Activated CD8-positive, alpha-beta memory T cell treated with anti-CD3 and anti-CD28 coated beads, Interleukin-2, amount 50 U/mL, for 1 hour (primary cell): ENCODE measurements around the gene ARSG.
"Not testable (repeated sequence)": the region's sequence is repeated elsewhere in the genome, so short reads cannot be mapped to it uniquely, and the experiment has no call there.

ENCODE experiments used
- DNase-seq: peaks from one replicate; pipeline ENCODE4 v3.0.0-alpha.2; 2020; ENCODE audit errors: extremely low read depth

The ARSG gene

DNA sequence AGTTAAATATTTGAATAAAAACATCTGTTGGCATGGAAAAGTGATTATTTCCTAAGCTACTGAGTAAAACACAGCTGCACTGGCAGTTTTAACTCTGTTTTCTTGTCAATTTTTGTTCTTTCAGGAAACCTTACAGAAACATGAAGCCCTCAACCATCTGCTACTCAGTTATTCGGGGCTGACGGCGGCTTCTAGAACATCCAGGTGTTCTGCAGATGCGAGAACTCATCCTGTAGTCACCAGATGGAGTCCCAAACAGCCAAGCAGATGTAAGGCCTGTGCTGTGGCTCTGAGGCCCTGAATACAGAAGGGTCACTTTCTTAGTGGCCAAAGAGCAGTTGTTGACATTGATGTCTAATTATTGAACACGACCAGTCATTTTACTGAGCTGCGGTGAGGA lies 15.5 kb downstream of the ARSG start:
- DNase-seq = no peak

DNA sequence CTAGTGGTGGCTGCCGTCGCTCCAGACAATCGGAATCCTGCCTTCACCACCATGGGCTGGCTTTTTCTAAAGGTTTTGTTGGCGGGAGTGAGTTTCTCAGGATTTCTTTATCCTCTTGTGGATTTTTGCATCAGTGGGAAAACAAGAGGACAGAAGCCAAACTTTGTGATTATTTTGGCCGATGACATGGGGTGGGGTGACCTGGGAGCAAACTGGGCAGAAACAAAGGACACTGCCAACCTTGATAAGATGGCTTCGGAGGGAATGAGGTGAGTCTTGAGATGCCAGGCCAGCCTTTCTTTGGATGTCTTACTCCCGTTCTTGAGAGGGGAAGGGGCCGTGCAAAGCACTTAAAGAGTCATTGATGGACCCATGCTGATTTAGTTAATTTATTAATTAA lies 16.1 kb downstream of the ARSG start:
- DNase-seq = no peak

DNA sequence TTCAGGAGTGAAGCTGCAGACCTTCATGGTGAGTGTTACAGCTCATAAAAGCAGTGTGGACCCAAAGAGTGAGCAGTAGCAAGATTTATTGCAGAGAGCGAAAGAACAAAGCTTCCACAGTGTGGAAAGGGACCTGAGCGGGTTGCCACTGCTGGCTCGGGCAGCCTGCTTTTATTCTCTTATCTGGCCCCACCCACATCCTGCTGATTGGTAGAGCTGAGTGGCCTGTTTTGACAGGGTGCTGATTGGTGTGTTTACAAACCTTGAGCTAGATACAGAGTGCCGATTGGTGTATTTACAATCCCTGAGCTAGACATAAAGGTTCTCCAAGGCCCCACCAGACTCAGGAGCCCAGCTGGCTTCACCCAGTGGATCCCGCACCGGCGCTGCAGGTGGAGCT lies 17.2 kb downstream of the ARSG start:
- not testable (repeated sequence) for DNase-seq

DNA sequence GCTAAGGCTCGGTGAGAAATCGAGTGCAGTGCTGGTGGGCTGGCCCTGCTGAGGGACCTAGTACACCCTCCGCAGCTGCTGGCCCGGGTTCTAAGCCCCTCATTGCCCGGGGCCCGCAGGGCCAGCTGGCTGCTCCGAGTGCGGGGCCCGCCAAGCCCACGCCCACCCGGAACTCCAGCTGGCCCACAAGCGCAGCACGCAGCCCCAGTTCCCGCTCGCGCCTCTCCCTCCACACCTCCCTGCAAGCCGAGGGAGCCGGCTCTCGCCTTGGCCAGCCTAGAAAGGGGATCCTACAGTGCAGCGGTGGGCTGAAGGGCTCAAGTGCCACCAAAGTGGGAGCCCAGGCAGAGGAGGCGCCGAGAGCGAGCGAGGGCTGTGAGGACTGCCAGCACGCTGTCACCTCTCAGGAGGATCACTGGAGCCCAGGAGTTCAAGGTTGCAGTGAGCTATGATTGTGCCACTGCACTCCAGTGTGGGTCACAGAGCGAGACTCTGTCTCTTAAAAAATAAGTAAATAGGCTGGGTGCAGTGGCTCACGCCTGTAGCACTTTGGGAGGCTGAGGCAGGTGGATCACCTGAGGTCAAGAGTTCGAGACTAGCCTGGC lies 17.9 kb downstream of the ARSG start:
- DNase-seq = not testable (repeated sequence)

DNA sequence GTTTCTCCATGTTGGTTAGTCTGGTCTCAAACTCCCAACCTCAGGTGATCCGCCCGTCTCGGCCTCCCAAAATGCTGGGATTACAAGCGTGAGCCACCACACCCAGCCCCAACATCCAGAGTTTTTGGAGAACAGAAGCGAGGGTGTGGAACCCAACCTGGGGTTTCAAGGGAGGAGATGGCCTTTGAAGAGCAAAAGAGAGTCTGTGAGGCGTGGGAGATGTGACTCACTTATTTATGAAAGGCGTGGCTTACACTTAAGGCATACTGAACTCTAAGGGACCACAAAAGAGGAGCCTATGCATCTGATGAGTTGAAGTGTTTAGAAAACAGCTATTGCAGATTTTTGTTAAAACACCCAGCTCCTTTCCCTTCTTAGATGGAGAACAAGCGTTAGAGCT lies 18.9 kb downstream of the ARSG start:
- no peak for DNase-seq

DNA sequence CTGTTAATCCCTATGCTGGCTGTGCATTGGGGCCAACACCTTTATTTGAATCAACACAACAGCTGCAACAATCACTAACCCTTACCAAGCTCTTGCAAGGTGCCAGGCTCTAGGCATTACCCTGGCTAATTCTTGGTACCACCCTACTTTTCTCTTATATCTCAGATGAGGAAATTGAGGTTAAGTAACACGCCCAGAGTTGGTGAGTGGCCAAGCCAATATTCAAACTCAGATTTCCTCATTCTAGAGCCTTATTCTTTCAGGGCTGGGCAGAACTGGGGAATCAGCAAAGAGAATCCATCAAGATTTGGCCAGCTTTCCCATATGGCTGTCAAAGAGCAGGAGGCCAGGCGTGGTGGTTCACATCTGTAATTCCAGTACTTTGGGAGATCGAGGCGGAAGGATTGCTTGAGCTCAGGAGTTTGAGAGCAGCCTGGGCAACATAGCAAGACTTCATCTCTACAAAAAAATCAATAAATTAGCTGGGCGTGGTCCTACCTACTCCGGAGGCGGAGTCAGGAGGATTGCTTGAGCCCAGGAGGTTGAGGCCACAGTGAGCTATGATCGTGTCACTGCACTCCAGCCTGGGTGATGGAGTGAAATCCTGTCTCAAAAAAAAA lies 23.7 kb downstream of the ARSG start:
- DNase-seq = no peak

DNA sequence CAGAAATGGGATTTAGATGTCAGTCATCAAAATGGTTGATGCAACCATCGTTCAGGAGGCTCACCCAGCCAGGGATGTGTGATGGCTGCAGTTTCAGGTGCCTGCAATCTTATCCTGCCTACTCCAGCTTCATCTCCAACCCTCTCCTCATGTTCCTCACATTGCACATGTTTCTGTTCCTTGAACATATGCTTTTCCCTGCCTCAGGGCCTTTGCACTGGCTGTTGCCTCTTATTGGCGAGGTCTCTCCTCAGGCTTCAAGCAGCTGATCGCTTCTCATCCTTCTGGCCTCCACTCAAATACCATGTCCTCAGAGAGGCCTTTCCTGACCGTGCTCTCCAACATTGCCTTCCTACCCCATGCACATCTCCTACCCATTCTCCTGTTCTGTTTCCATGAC lies 24.6 kb downstream of the ARSG start:
- no peak for DNase-seq

DNA sequence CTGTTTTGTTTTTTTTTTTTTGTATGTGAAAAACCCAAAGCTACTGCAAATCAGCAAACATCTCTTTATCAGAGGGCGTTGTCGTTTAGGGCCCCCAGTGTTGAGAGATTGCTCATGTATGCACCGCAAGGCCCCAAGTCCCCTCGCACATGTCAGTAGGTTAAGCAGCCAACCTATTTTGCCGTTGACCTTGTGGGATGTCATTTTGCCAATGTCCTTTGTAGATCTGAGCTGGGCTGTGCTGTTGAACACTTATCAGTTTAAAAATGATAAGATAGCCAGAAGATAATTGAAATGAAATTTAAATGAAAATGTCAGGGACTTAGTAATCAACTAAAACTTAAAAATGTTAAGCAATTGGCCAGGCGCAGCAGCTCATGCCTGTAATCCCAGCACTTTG lies 26.2 kb downstream of the ARSG start:
- no peak for DNase-seq

DNA sequence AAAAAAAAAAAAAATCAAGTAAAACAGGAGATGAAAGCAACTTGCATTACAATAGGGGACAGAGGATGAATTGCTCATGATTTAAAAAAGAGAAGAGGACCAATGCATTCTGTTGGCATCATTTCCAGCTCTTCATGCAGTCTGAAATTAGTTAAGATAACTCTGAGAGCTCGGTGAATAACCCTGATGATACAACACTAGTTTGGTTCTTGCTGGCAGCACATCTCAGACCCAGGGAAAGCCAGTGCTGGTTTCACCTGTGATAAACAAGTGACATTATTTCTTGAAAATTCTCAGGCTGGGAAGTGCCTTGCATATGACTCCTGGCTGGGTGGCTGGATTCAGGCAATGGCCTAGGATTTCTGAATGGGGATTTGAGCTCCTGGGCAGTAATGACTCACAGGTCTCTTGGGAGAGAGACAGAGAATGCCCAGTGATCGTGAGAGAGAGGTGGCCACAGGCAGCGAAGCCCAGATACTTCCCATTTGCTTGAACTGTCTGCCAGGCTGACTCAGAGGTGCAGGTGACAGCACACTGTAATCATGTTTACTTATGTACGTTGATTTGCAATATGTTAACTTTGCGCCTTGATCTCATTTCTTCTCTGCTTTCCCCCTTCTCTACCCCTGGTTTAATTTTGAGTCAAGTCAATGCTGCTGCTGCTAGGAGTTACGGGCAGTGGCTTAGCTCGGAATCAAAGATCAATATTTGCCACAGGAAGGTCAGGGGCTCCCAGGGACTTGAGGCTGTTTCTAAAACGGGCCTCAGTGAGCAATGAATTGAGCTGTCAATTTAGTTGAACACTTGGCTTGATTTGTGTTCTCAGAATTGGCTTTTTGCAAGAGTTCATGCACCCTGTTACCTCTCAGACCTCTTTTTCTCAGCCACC lies 27.1 kb downstream of the ARSG start:
- no peak for DNase-seq

DNA sequence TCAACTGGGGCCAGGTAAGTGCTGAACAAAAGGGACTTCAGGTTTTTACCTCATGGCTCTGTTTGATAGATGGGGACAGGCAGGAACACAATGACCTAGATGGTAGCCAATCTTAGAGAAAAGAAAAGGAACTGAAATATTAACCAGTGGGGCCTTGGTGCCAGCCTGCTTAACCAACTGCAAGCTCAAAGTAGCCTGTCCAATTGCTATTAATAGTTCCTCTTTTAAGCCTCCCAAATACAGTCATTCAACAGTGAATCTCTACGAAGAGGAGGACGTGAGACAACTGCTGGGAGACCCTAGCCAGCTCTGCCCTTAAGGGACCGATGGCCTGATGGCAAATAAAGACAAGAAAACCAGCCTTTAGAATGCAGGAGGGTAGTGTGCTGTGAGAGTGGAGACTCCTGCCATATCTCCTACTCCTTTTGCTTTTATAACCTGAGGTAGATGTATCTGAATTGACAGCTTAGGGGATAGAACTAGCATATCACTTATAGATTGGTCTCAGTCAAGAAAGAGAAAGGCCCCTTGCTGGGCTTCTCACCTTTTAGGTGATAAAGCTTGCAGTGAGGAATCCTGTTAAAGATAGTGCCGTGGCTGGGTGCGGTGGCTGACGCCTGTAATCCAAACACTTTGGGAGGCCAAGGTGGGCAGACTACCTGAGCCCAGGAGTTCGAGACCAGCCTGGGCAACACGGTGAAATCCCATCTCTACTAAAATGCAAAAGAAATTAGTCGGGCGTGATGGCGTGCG lies 28.3 kb downstream of the ARSG start:
- no peak for DNase-seq

DNA sequence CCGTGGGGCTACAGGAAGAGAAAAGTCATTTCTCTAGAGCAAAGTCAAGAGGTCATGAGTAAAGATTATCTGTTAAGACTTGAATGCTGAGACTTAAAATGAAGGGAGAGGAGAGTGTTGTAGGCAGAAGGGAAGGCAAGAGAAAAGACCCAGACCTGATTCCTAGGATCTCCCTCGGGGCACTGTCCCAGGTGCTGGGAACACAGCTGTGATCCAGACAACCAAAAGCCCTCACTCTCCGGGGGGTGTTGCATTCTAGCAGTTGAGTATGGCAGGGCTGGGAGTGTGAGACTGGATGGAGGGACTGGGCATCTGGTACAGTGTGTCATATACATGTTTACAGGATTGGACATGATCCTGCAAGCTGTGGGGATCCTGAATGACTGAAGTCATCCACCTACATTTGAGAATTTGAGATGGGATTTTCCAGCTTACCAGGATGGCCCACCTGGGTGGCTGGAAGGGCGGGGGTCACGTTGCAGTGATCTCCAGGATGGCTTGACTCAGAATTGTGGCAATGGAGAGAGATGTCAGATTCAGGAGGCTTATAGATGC lies 29.1 kb downstream of the ARSG start:
- no peak for DNase-seq

DNA sequence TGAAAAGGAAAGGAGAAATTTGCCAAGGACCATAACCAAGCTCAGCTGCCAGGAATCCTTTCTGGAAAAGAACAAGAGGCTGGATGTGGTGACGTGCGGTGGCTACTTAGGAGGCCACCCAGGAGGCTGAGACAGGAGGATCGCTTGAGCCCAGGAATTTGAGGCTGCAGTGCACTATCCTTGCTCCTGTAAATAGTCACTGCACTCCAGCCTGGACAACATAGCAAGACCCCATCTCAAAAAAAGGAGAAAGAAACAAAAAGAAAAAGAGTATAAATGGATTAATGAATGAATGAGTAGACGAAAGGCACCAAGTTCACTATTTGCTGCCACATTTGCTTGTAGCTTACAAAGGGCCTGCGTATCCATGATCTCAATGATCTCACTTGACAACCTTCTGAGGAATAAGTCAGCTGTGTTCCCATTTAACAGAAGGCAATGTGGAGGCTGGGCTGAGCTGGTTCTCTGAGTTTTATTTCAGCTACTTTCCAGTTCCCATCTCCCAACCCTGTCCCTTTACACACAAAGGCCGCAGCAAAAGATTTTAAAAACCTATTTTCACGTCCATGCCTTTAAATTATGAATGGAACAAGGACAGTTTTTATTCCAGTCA lies 29.8 kb downstream of the ARSG start:
- DNase-seq = no peak

DNA sequence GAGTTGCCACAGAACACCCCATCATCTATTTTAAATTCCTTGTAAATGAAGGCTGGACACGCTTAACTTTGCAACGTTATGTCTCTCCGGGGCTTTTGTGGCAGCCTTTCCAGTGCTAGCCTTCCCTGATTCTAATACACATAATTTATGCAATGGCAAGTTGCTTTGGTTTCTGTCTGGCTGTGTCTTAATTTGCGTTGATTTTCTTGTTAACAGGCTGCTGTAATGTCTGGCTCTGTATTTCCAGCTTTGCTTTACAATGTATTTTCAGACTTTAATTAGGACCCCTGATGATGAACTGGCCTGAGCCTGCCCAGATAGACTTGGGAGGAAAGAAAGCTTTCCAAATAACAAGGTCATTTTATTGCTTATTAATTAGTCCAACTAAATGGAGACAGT lies 30.3 kb downstream of the ARSG start:
- no peak for DNase-seq

DNA sequence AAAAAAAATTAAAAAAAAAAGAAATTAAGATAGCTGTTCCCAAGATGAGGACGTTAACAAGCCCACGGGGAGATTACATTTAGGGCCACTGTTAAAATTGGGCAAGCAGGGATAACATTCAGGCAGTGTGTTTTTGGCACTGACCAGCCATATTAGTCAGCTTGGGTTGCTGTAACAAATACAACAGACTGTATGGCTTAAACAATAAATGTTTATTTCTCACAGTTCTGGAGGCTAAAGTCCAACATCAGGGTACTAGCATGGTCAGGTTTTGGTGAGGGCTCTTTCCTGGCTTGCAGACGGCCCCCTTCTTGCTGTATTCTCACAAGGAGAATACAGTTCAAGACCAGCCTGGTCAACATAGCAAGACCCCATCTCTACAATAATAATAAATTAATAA lies 31.3 kb downstream of the ARSG start:
- DNase-seq = no peak

DNA sequence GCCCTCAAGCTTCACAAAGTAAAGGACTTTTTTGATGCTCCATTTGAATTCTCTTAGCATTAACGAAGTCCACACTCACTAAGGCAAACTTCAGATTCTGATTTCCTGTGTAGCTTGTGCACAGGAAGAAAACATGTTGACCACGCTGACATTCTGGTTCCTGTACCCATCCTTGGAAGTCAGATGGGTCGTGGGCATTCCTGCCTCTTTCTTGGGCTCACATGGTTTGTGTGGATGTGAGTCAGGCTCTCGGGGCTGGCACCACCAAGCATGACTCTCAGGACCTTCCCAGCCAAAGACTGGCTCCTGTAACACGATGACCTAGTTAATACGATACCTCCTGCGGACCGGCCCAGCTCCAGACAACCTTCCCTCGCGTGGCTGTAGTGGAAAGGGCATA lies 32.8 kb downstream of the ARSG start:
- DNase-seq = no peak

DNA sequence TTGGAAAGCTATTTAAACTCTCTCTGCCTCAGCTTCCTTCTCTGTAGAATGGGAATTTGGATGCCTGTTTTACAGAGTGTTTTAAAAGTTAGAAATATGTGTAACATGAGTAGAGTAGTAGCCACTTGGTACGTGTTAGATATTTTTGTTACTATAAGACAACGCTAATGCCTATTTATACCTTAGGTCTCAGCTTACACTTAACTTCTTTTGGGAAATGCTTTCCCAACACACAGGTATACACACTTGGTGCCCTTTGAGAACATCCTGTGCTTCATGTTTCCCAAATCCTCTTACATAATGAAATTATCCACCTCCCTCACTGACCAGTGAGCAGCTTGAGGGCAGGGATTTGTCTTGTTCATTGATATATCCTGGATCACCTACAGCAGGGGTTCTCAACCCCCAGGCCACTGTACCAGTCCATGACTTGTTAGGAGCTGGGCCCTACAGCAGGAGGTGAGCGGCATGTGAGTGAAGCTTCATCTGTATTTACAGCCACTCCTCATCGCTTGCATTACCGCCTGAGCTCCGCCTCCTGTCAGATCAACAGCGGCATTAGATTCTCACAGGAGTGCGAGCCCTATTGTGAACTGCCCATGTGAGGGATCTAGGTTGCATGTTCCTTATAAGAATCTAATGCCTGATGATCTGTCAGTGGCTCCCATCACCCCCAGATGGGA lies 33.5 kb downstream of the ARSG start:
- no peak for DNase-seq

DNA sequence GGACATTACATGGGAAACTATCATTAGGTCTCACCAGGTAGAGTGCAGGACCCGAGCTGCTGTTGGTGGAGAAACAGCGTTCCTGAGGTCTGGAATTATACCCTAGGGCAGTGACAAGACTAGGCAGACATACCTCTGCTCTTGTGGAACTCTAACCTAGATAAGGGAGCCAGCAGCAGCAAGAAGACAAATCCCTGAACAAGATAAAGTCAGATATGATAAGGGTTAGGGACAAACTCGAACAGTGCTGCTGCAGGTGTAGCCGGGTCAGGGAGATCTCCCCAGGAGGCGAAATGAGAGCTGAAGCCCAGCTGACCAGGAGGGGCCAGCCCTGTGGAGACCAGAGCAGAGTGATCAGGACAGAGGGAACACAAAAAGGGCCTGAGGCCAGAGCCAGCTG lies 34.7 kb downstream of the ARSG start:
- no peak for DNase-seq

DNA sequence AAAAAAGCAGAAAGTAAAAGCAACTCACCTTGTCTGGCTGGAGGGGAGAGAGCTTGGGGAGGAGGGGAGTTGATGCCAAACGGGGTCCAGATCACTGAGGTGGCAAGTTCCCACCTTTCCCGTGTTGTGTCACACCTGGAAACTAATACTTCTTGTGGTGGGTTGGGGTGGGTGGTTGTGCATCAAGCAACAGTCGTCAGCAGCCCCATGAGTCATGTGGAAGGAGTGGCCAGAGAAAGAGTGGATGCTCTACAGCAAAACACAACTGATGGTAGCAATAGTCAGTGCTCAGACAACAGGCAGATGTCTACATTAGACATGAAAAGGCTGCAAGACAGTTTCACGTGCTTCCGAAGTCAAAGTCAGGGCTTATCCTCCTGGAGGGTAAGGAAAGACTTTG lies 35.4 kb downstream of the ARSG start:
- DNase-seq = no peak

DNA sequence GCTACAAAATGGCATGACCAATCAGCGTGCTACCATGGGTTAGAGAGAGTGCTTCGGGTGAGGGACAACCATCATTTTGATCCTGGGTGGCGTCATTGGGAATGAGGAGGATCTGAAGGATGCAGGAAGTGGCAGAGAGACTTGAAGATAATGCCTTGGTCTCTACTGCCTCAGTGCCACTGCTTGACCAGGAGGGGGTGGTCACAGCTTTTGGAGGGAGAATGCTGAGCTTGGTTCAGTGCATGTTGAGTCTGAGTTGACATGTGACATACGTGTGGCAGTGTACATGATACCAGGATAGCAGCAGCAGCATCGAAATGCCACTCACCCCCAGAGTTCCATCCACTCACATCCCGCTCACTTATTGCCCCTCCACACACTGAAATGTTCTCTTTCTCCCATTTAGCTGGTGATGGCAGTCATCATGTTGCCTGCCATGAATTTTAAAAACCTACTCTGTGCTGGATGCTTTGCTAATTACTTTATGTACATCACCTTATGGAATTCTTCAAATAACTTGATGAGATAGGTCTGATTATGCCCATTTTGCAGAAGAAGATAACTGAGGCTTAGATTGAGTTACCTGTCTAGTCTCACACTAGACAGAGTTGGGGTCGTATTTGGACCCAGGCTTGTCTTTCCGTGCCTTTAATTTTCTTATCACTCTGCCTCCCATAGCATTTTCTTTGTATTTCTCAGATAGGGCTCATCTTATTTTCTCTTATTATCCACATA lies 36.7 kb downstream of the ARSG start:
- DNase-seq = no peak

DNA sequence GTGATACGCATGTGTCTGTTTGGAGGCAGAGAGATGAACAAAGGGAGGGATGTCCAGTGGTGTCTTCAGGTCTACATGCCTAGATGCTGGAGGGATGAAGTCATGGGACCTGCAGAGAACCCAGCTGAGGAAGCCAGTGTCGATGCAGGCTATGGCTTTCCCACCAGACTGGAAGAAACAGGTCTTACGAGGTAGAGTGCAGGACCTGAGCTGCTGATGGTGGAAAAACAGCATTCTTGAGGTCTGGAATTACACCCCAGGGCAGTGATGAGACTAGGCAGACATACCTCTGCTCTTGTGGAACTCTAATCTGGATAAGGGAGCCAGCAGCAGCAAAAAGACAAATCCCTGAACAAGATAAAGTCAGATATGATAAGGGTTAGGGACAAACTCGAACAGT lies 37.4 kb downstream of the ARSG start:
- no peak for DNase-seq
